ENCODE measurements around the gene ADAMTSL5. TPM values are rescaled to one million over a fixed set of nuclear protein-coding genes. Genes with fewer than 3 reads are reported as not detected.

Gene ADAMTSL5
- 2.1 and 3.1 TPM in 2 replicates for total RNA-seq

GRCh38 chr19:1512671-1513498 lies at the start of gene ADAMTSL5:
TSS of gene ADAMTSL5 (minus strand) at chr19:1513019. CDS start at chr19:1510943, 2,076 bp downstream.

GRCh38 chr19:1523412-1524286 lies 10.8 kb upstream of the ADAMTSL5 start, which contains the start of gene PLK5:
TSS of gene PLK5 (plus strand) at chr19:1524077. CDS start at chr19:1526997, 2,920 bp downstream.

GRCh38 chr19:1491114-1491848 lies 21.5 kb downstream of the ADAMTSL5 start, which contains the start of gene REEP6:
TSS of gene REEP6 (plus strand) at chr19:1491181. CDS start at chr19:1491270, 89 bp downstream.

GRCh38 chr19:1490311-1491113 lies 22.3 kb downstream of the ADAMTSL5 start, which contains the start of gene PCSK4:
TSS of gene PCSK4 (minus strand) at chr19:1490350. CDS start at chr19:1490346, 4 bp downstream.

GRCh38 chr19:1478934-1479707 lies 33.7 kb downstream of the ADAMTSL5 start, which contains the start of gene C19orf25:
TSS of gene C19orf25 (minus strand) at chr19:1479215. CDS start at chr19:1478903, 312 bp downstream.

Other genes starting within 250 kb of the ADAMTSL5 start
- 222 and 279 TPM in 2 replicates for gene CIRBP, start 243.7 kb downstream of the ADAMTSL5 start, total RNA-seq
- gene FAM174C, start 237.5 kb downstream of the ADAMTSL5 start, total RNA-seq, result 19.6 and 26.2 TPM in 2 replicates
- not detected in 2 replicates for gene EFNA2, start 227.1 kb downstream of the ADAMTSL5 start, total RNA-seq
- gene NDUFS7, start 129.1 kb downstream of the ADAMTSL5 start, total RNA-seq, result 51.8 and 58.7 TPM in 2 replicates
- gene GAMT, start 111.5 kb downstream of the ADAMTSL5 start, total RNA-seq, result 29.0 and 36.1 TPM in 2 replicates
- 34.7 and 42.2 TPM in 2 replicates for gene DAZAP1, start 105.4 kb downstream of the ADAMTSL5 start, total RNA-seq
- gene RPS15, start 74.6 kb downstream of the ADAMTSL5 start, total RNA-seq, result 387 and 450 TPM in 2 replicates
- 0.09 and 0.28 TPM in 2 replicates for gene APC2, start 62.9 kb downstream of the ADAMTSL5 start, total RNA-seq
- 19.2 and 19.6 TPM in 2 replicates for gene C19orf25, start 33.8 kb downstream of the ADAMTSL5 start, total RNA-seq
- gene PCSK4, start 22.7 kb downstream of the ADAMTSL5 start, total RNA-seq, result 1.3 and 1.6 TPM in 2 replicates
- 1.1 and 2.0 TPM in 2 replicates for gene REEP6, start 21.8 kb downstream of the ADAMTSL5 start, total RNA-seq
- gene PLK5, start 11.1 kb upstream of the ADAMTSL5 start, total RNA-seq, result not detected in 2 replicates
- 25.0 and 35.4 TPM in 2 replicates for gene MEX3D, start 55.3 kb upstream of the ADAMTSL5 start, total RNA-seq
- 63.1 and 83.3 TPM in 2 replicates for gene MBD3, start 79.8 kb upstream of the ADAMTSL5 start, total RNA-seq
- gene UQCR11, start 92.4 kb upstream of the ADAMTSL5 start, total RNA-seq, result 125 and 134 TPM in 2 replicates
- gene TCF3, start 139.6 kb upstream of the ADAMTSL5 start, total RNA-seq, result 36.6 and 47.9 TPM in 2 replicates
- gene ONECUT3, start 240.5 kb upstream of the ADAMTSL5 start, total RNA-seq, result not detected in 2 replicates